HG02642 (cell line): ENCODE measurements around the gene CACNA2D1.

ENCODE experiments used
- ATAC-seq: cut with Tn5 transposase; IDR thresholded peaks from one replicate; pipeline ENCODE4 v1.9.1; 2021; ENCODE audit warnings: mild to moderate bottlenecking; ENCODE audit not compliant: unreplicated experiment, poor library complexity

Gene CACNA2D1

DNA sequence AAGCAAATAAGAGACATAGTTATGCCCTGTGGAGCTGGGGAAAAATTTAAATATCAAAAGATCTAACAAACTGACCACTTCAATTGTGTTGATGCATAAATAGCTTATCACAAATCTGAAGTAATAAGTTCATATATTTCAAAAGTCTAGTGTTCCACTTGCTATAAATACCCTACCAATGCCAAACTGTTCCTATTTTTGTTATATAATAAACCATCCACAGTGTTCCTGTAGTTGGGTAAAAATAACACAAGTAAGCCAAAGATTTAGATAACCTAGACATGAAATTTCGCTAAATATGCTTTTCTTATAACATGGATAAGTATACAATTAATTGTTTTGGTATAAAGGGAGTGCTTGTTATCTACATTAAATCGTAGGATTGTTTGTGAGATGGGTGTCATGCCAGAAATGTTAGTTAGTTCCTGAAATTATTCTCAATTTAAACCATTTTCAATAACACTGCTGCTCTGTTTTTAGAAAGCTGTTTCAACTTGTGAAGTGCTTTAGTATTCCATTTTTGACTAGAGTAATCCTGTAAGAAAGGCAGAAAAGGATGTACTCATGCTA is 85.5 kb downstream of the CACNA2D1 start:
- no peak for ATAC-seq

- no peak for ATAC-seq
These were observed 95.3 kb downstream of the CACNA2D1 start for GRCh38 chr7:82348251-82348650.

DNA sequence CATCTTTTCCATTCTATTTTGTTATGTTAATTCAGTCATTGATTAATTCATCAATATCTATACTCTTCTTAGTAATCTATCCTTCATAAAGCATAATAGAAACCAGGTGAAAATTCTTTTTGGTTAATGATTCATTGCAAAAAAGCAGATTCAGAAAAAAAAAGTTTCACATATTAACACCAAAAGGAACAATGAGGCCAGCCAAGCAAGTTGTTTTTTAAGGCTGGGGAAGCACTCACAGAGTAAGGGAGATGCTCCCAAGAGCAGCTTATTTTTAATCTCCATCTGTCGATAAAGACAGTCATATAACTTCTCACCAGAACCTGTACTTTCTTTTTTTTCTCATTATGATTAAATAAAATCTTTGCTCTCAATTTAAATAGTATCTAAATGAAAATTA is 95.8 kb downstream of the CACNA2D1 start:
- ATAC-seq = no peak

DNA sequence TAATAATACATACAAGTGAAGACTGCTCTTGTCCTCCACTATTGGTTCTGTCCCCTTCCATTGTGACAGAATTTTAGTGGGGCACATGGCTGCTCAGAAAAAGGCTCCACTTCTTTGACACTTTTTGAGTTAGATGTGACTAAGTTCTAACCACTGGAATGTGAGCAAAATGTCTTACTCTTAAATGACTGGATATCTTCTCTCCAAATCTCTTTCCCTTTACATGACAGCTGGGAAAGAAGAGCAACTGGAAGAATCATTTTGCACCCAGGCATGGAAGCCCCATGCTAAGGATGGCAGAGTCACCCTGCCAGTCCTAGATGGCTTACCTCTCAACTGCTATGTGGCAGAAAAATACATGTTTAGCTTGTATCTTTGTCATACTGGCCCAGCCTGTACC is 97.7 kb downstream of the CACNA2D1 start:
- ATAC-seq = no peak

GRCh38 chr7:82343716-82344115 is 99.9 kb downstream of the CACNA2D1 start:
- ATAC-seq = no peak

- ATAC-seq = no peak
These were observed 103.6 kb downstream of the CACNA2D1 start for GRCh38 chr7:82339958-82340357.

- no peak for ATAC-seq
These were observed 107.7 kb downstream of the CACNA2D1 start for GRCh38 chr7:82335927-82336326.

- no peak for ATAC-seq
These were observed 108.6 kb downstream of the CACNA2D1 start for GRCh38 chr7:82335001-82335400.

GRCh38 chr7:82331234-82331633 is 112.3 kb downstream of the CACNA2D1 start:
- no peak for ATAC-seq

DNA sequence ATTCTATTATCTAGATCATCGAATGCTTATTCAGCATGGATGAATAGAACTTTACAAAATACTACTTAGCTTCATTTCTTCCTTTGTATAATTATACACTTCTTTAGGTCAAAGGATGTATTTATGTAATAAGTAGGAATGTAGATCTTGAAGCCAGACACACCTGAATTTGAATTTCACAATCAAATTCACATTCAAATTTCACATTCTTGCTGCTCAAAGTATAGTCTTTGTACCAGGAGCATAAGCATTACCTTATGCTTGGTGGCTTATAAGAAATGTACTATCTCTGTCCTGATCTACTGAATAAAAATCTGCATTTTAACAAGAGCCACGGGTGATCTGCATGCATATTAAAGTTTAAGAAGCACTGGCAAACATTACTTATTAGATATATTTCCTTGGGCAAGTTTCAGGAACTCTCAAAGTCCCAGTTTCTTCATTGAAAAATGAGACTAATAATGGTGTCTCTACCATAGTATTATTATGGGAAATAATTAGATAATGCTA is 112.8 kb downstream of the CACNA2D1 start:
- no peak for ATAC-seq

DNA sequence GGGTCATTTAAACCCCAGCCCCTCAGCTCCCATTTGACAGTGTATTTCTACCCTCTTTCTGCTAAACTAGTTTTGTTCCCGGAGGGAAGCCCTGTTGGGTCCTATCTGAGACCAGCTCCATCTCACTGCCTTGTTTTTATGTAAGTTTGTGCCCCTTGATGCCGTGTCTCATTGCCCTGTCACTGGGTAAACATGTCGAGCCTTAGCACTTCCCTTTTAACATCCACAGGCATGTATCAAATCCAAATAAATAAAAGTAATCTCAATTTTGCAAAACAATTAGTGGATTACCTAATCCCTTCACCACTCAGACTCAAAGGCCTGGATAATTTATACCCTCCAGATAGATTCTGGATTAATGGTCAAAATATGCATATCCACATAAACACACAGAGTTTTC is 115.7 kb downstream of the CACNA2D1 start:
- no peak for ATAC-seq

DNA sequence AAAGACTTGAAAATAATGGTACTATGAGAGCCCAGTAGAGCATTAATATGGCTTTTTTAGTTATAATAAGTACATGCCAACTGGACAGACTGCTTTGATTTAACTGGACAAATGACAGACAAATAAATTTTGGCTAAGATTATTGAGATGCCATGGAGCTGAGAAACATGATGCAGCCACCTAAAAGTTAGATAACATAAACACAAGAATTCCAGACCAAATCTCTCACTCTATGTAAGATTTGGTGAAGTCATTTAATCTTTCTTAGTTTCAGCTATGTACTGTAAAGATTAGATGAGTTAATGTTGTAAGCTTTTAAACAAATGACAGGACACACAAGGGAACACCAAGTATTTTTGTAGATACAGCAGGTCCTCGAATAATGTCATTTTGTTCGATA is 118.2 kb downstream of the CACNA2D1 start:
- no peak for ATAC-seq

DNA sequence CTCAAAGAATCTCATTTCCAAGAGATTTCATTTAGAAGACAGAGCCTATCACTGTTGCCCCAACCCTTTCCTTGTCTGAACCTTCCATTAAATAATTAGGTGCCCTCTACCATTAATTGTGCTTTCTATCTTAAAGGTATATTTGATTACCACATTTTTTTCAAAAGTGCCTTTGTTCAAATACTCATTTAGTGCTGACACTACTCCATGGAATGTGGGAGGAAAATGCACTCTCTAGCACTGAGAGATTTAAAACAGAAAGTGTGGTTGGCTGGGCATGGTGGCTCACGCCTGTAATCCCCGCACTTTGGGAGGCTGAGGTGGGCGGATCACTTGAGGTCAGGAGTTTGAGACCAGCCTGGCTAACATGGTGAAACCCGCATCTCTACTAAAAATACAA is 119.8 kb downstream of the CACNA2D1 start:
- ATAC-seq = no peak

- no peak for ATAC-seq
These were observed 123.9 kb downstream of the CACNA2D1 start for GRCh38 chr7:82319674-82320118.

GRCh38 chr7:82318786-82319185 is 124.8 kb downstream of the CACNA2D1 start:
- no peak for ATAC-seq

DNA sequence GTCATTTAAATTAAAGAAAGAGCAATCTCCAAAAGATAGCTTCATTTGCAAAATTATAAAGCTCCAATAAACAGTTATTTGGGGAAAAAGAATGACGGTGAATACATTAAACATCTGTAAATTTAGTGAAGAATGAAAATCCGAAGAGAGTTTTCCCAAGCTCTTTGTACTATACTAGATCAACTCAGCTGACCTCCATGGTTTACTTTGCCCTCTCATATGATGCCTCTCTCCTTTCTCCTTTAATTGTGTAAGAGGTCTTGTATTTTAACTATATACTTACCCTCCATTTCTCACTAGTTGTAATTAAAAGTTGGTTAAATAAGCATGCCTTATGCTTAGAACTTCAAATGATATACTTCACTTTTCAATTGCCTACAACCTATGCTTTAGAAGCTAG is 125.8 kb downstream of the CACNA2D1 start:
- ATAC-seq = no peak

GRCh38 chr7:82317257-82317721 is 126.3 kb downstream of the CACNA2D1 start:
- no peak for ATAC-seq

DNA sequence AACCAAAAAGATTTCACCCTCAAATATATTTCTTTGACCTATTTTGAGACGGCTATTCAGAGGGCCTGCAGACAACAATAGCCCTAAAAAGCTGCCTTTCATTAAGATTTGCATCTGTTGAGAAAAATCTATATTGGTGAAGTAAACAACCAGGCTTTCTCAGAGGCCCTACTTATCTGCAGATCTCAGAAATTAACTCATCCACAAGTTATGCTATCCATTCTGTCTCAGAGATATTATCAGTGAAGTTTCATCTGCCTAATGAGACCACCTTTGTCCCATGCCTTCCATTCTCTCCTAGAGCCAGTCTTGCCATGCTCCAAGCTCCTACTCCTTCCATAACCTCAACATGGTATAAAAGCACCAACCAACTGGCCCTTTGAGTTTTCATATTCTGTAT is 130.3 kb downstream of the CACNA2D1 start:
- ATAC-seq = no peak

GRCh38 chr7:82312646-82313045 is 130.9 kb downstream of the CACNA2D1 start:
- ATAC-seq = no peak

DNA sequence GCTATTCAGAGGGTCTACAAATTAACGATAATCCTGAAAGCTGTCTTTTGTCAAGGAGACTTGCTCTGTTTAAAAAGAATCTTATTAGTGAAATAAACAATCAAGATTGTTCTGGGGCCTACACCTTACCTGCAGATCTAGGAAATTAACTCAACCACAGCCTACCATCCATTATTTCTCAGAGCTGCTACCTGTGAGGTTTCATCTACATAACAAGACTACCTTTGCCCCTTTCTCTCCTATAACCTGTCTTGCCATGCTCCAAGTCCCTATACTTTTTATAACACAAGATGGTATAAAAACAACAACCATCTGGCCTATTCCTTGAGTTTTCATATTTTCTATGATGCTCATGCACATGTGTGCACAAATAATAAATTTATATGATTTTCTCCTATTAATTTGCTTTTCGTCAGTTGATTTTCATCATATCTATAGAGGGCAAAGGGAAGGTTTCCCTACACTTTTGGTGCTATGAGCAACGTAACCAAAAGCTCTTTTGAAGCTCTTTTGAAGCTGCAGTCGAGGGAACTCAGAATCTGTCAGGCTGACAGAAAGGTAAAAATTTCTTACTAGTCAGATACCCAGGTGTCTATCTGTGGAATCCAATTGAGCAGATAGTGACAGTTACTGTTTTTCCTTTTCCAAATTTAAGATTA is 138.1 kb downstream of the CACNA2D1 start:
- ATAC-seq = no peak

- ATAC-seq = no peak
These were observed 148.7 kb downstream of the CACNA2D1 start for GRCh38 chr7:82294865-82295264.

DNA sequence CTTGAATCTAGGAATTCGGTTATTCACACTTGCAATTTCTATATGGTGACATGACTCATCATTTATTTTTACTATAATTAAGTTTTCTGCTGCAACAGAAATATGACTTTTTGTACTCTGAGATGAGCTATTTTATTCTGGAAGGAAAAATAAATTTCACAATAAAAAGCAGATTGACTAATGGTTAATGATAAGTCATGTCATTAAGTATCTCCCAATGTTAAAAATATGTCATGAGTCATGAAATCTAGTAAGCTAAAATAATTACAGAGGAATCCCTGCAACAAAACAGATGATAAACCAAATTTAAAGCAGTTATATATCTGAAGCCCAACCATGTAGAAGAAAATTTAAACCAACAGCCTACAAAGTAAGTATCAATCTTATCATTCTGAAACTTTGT is 149.2 kb downstream of the CACNA2D1 start:
- no peak for ATAC-seq
